Mesendoderm (in vitro differentiated cells): ENCODE measurements around the gene KLHL35. TPM values are rescaled to one million over a fixed set of nuclear protein-coding genes. Genes with fewer than 3 reads are reported as not detected.

Experiments used
- DNase-seq: peaks from one replicate; pipeline ENCODE4 v3.0.0; 2013
- H2AK5ac ChIP-seq: 2 replicates; pipeline ENCODE4 v1.6.1; 2013; ENCODE audit warnings: low read length, inconsistent platforms
- H2BK120ac ChIP-seq: 2 replicates; pipeline ENCODE4 v1.6.1; 2013; ENCODE audit warnings: low read depth, mild to moderate bottlenecking, low read length, moderate library complexity, mixed read lengths
- H2BK15ac ChIP-seq: replicated peaks from 2 replicates; pipeline ENCODE4 v1.6.1; 2013; ENCODE audit warnings: low read depth, mild to moderate bottlenecking, moderate library complexity
- H2BK5ac ChIP-seq: 2 replicates; pipeline ENCODE4 v1.6.1; 2013; ENCODE audit warnings: low read length, inconsistent platforms
- H3K18ac ChIP-seq: 2 replicates; pipeline ENCODE4 v1.6.1; 2013; ENCODE audit warnings: mild to moderate bottlenecking, low read length, mixed read lengths
- H3K23ac ChIP-seq: one replicate; pipeline ENCODE4 v1.6.1; 2013; ENCODE audit warnings: low read length
- H3K27ac ChIP-seq: 2 replicates; pipeline ENCODE4 v1.5.1; 2013; ENCODE audit warnings: low read depth, mild to moderate bottlenecking, inconsistent platforms, low read length, moderate library complexity
- H3K27me3 ChIP-seq: 2 replicates; pipeline ENCODE4 v1.6.1; 2013; ENCODE audit warnings: low read length, control low read depth, mild to moderate bottlenecking, inconsistent platforms; ENCODE audit not compliant: insufficient read depth, poor library complexity
- H3K36me3 ChIP-seq: 2 replicates; pipeline ENCODE4 v1.6.1; 2013; ENCODE audit warnings: low read length, inconsistent platforms; ENCODE audit not compliant: control insufficient read depth, insufficient read depth
- H3K4ac ChIP-seq: one replicate; pipeline ENCODE4 v1.6.1; 2013; ENCODE audit warnings: low read depth, mild to moderate bottlenecking, low read length, moderate library complexity
- H3K4me1 ChIP-seq: 2 replicates; pipeline ENCODE4 v1.6.1; 2013; ENCODE audit warnings: low read depth, low read length, inconsistent platforms; ENCODE audit not compliant: control insufficient read depth
- H3K4me2 ChIP-seq: 2 replicates; pipeline ENCODE4 v1.6.1; 2013; ENCODE audit warnings: low read length
- H3K4me3 ChIP-seq: 2 replicates; pipeline ENCODE4 v1.5.1; 2013; ENCODE audit warnings: mild to moderate bottlenecking, low read length
- H3K56ac ChIP-seq: one replicate; pipeline ENCODE4 v1.6.1; 2013; ENCODE audit warnings: low read length
- H3K79me1 ChIP-seq: 2 replicates; pipeline ENCODE4 v1.6.1; 2013; ENCODE audit warnings: low read length, inconsistent platforms
- H3K79me2 ChIP-seq: 2 replicates; pipeline ENCODE4 v1.6.1; 2013; ENCODE audit warnings: mild to moderate bottlenecking, low read length; ENCODE audit not compliant: control insufficient read depth, insufficient read depth
- H3K9ac ChIP-seq: 2 replicates; pipeline ENCODE4 v1.6.1; 2013; ENCODE audit warnings: low read length, inconsistent platforms
- H4K5ac ChIP-seq: one replicate; pipeline ENCODE4 v1.6.1; 2013; ENCODE audit warnings: low read length
- H4K8ac ChIP-seq: one replicate; pipeline ENCODE4 v1.6.1; 2013; ENCODE audit warnings: low read depth, mild to moderate bottlenecking, control low read depth, low read length, moderate library complexity
- WGBS: extraction: QIAGEN DNeasy Blood & Tissue Kit; methylation state at CpG from one replicate; pipeline ENCODE4 v1.1.7; 2013; ENCODE audit warnings: low lambda C conversion rate, missing lambda C conversion rate; ENCODE audit not compliant: insufficient coverage; ENCODE audit errors: extremely low coverage; 5-methylcytosine and 5-hydroxymethylcytosine counted together
- polyA plus RNA-seq, 2 experiments: library from polyadenylated mRNA; stranded (reverse); fragments of 200-250 nt; gene quantifications; one replicate each; pipeline ENCODE4 v1.2.3, GENCODE V29; 2013

KLHL35 gene
- 0.13 TPM for polyA plus RNA-seq (2013, experiment 1 of 2)
- polyA plus RNA-seq (2013, experiment 2 of 2), result 0.22 TPM

- no peak within 1 kb of the TSS for H2BK15ac ChIP-seq
- H3K27me3 ChIP-seq, result peaks cover 31% of the 10 kb centered on the region
- no peak within 1 kb of the TSS for H2AK5ac ChIP-seq
- H3K4me1 ChIP-seq, result peaks cover 3% of the 10 kb centered on the region
- H4K8ac ChIP-seq, result no peak within 1 kb of the TSS
- no CpG with 5 or more reads among the region's 14 CpGs for WGBS
- no peak within 1 kb of the TSS for H4K5ac ChIP-seq
- H3K27ac ChIP-seq, result no peak within 1 kb of the TSS
- H3K4me3 ChIP-seq, result no peak within 1 kb of the TSS
- H3K79me2 ChIP-seq, result no peaks in the 10 kb centered on the region
- DNase-seq, result no peak
- H3K9ac ChIP-seq, result no peak within 1 kb of the TSS
- no peaks in the 10 kb centered on the region for H3K36me3 ChIP-seq
- no peak within 1 kb of the TSS for H3K18ac ChIP-seq
- H3K4ac ChIP-seq, result no peak within 1 kb of the TSS
- H2BK5ac ChIP-seq, result no peak within 1 kb of the TSS
- no peak within 1 kb of the TSS for H3K23ac ChIP-seq
- no peak within 1 kb of the TSS for H3K4me2 ChIP-seq
- H3K56ac ChIP-seq, result peak within 1 kb of the TSS; percentile 1
- no peaks in the 10 kb centered on the region for H3K79me1 ChIP-seq
- H2BK120ac ChIP-seq, result no peak within 1 kb of the TSS
These were observed at the start of gene KLHL35 for GRCh38 chr11:75432911-75433321. Gene KLHL35 (minus strand): TSS chr11:75433203. CDS start chr11:75430629, 2,574 bp downstream.

- Histone ChIP-seq H4K5ac (no peak overlapping the region), H2BK5ac (no peak overlapping the region), H3K4me3 (no peak overlapping the region), H3K79me1 (no peaks in the 10 kb centered on the region), H2AK5ac (no peak overlapping the region), H3K18ac (no peak overlapping the region), H3K27me3 (no peaks in the 10 kb centered on the region), H3K36me3 (no peaks in the 10 kb centered on the region), H3K56ac (no peak overlapping the region), H3K4me2 (no peak overlapping the region), H3K23ac (no peak overlapping the region), H2BK120ac (no peak overlapping the region), H3K4ac (no peak overlapping the region), H2BK15ac (no peak overlapping the region), H3K4me1 (no peaks in the 10 kb centered on the region), H3K79me2 (no peaks in the 10 kb centered on the region), H4K8ac (no peak overlapping the region), H3K27ac (no peak overlapping the region), H3K9ac (no peak overlapping the region)
- DNase-seq, result no peak
- WGBS, result no CpG with 5 or more reads among the region's 12 CpGs
These were observed 49.1 kb upstream of the KLHL35 start for GRCh38 chr11:75481922-75482606.

GRCh38 chr11:75481223-75481921, 48.4 kb upstream of the KLHL35 start:
- no peaks in the 10 kb centered on the region for H3K79me1 ChIP-seq
- H2BK120ac ChIP-seq, result no peak overlapping the region
- no CpG with 5 or more reads among the region's 9 CpGs for WGBS
- H3K18ac ChIP-seq, result no peak overlapping the region
- H3K9ac ChIP-seq, result no peak overlapping the region
- no peak overlapping the region for H2BK15ac ChIP-seq
- H3K4ac ChIP-seq, result no peak overlapping the region
- H3K27ac ChIP-seq, result no peak overlapping the region
- H3K79me2 ChIP-seq, result no peaks in the 10 kb centered on the region
- no peak overlapping the region for H3K4me3 ChIP-seq
- no peak overlapping the region for H2AK5ac ChIP-seq
- H3K36me3 ChIP-seq, result no peaks in the 10 kb centered on the region
- no peaks in the 10 kb centered on the region for H3K4me1 ChIP-seq
- no peak overlapping the region for H3K23ac ChIP-seq
- no peak overlapping the region for H3K56ac ChIP-seq
- no peak for DNase-seq
- no peaks in the 10 kb centered on the region for H3K27me3 ChIP-seq
- H4K8ac ChIP-seq, result no peak overlapping the region
- no peak overlapping the region for H3K4me2 ChIP-seq
- H4K5ac ChIP-seq, result no peak overlapping the region
- no peak overlapping the region for H2BK5ac ChIP-seq

- no peak overlapping the region for H3K27ac ChIP-seq
- H2BK5ac ChIP-seq, result no peak overlapping the region
- H3K4me1 ChIP-seq, result peaks cover 3% of the 10 kb centered on the region
- no peaks in the 10 kb centered on the region for H3K27me3 ChIP-seq
- H3K56ac ChIP-seq, result no peak overlapping the region
- no peak overlapping the region for H4K5ac ChIP-seq
- H3K4ac ChIP-seq, result no peak overlapping the region
- H3K23ac ChIP-seq, result no peak overlapping the region
- H3K4me2 ChIP-seq, result no peak overlapping the region
- H2BK120ac ChIP-seq, result no peak overlapping the region
- H3K36me3 ChIP-seq, result no peaks in the 10 kb centered on the region
- no peak overlapping the region for H3K9ac ChIP-seq
- no peak overlapping the region for H4K8ac ChIP-seq
- DNase-seq, result no peak
- H3K18ac ChIP-seq, result no peak overlapping the region
- H2BK15ac ChIP-seq, result no peak overlapping the region
- H2AK5ac ChIP-seq, result no peak overlapping the region
- H3K4me3 ChIP-seq, result no peak overlapping the region
- WGBS, result no CpG with 5 or more reads among the region's 10 CpGs
- H3K79me2 ChIP-seq, result no peaks in the 10 kb centered on the region
- H3K79me1 ChIP-seq, result no peaks in the 10 kb centered on the region
These were observed 47.5 kb upstream of the KLHL35 start for GRCh38 chr11:75480185-75481175.

- H3K36me3 ChIP-seq, result no peaks in the 10 kb centered on the region
- H3K18ac ChIP-seq, result no peak overlapping the region
- H2AK5ac ChIP-seq, result no peak overlapping the region
- H4K8ac ChIP-seq, result no peak overlapping the region
- no peak overlapping the region for H3K9ac ChIP-seq
- no peaks in the 10 kb centered on the region for H3K79me2 ChIP-seq
- H3K4me3 ChIP-seq, result no peak overlapping the region
- H3K27me3 ChIP-seq, result no peaks in the 10 kb centered on the region
- no peak overlapping the region for H4K5ac ChIP-seq
- no peak for DNase-seq
- H3K56ac ChIP-seq, result no peak overlapping the region
- H3K27ac ChIP-seq, result no peak overlapping the region
- no peak overlapping the region for H3K4me2 ChIP-seq
- no peaks in the 10 kb centered on the region for H3K79me1 ChIP-seq
- H2BK5ac ChIP-seq, result no peak overlapping the region
- H2BK15ac ChIP-seq, result no peak overlapping the region
- no peak overlapping the region for H3K4ac ChIP-seq
- no peak overlapping the region for H2BK120ac ChIP-seq
- H3K4me1 ChIP-seq, result peaks cover 3% of the 10 kb centered on the region
- H3K23ac ChIP-seq, result no peak overlapping the region
- WGBS, result no CpG with 5 or more reads among the region's 4 CpGs
These were observed 46.7 kb upstream of the KLHL35 start for GRCh38 chr11:75479597-75480145.
